Trophoblast cell (in vitro differentiated cells and primary cell): ENCODE measurements around the gene PLAAT2.

Experiments
- DNase-seq, 2 donors: peaks; one replicate each; pipeline ENCODE4 v3.0.0-alpha.2; 2016
- H2AFZ ChIP-seq: 2 replicates; pipeline ENCODE4 v1.6.1; 2013; ENCODE audit warnings: low read length, moderate library complexity, mild to moderate bottlenecking; ENCODE audit not compliant: insufficient read depth, poor library complexity
- H2AK5ac ChIP-seq: 2 replicates; pipeline ENCODE4 v1.6.1; 2013; ENCODE audit warnings: mild to moderate bottlenecking, low read length
- H2BK120ac ChIP-seq: 2 replicates; pipeline ENCODE4 v1.6.1; 2013; ENCODE audit warnings: low read length, mild to moderate bottlenecking, moderate library complexity; ENCODE audit not compliant: insufficient read depth, poor library complexity
- H2BK12ac ChIP-seq: 2 replicates; pipeline ENCODE4 v1.6.1; 2013; ENCODE audit warnings: mild to moderate bottlenecking, low read length, moderate library complexity
- H2BK5ac ChIP-seq: 2 replicates; pipeline ENCODE4 v1.6.1; 2013; ENCODE audit warnings: low read length, low read depth, moderate library complexity, mild to moderate bottlenecking; ENCODE audit not compliant: poor library complexity
- H3K14ac ChIP-seq: 2 replicates; pipeline ENCODE4 v1.6.1; 2013; ENCODE audit warnings: mild to moderate bottlenecking, low read length
- H3K18ac ChIP-seq: 2 replicates; pipeline ENCODE4 v1.6.1; 2013; ENCODE audit warnings: mild to moderate bottlenecking, low read length
- H3K23ac ChIP-seq: 2 replicates; pipeline ENCODE4 v1.6.1; 2013; ENCODE audit warnings: low read length
- H3K27ac ChIP-seq: 2 replicates; pipeline ENCODE4 v1.5.1; 2013; ENCODE audit warnings: low read depth, mild to moderate bottlenecking, inconsistent platforms, low read length, moderate library complexity
- H3K27me3 ChIP-seq: 2 replicates; pipeline ENCODE4 v1.6.1; 2013; ENCODE audit warnings: inconsistent platforms, mild to moderate bottlenecking, low read length, moderate library complexity; ENCODE audit not compliant: insufficient read depth
- H3K36me3 ChIP-seq, 2 experiments: 1 replicate in 1 of 2; 2 replicates in 1 of 2; pipeline ENCODE4 v1.6.1; 2013; ENCODE audit warnings: low read length in 2 of 2, mild to moderate bottlenecking in 2 of 2, moderate library complexity in 1 of 2; ENCODE audit not compliant: insufficient read depth in 2 of 2, control insufficient read depth in 1 of 2
- H3K4ac ChIP-seq: 2 replicates; pipeline ENCODE4 v1.6.1; 2013; ENCODE audit warnings: low read depth, mild to moderate bottlenecking, low read length, moderate library complexity
- H3K4me1 ChIP-seq, 2 experiments: 1 replicate in 1 of 2; 2 replicates in 1 of 2; pipeline ENCODE4 v1.6.1; 2013; ENCODE audit warnings: low read length in 2 of 2, mild to moderate bottlenecking in 2 of 2, moderate library complexity in 1 of 2; ENCODE audit not compliant: insufficient read depth in 2 of 2, control insufficient read depth in 1 of 2
- H3K4me2 ChIP-seq: 2 replicates; pipeline ENCODE4 v1.6.1; 2013; ENCODE audit warnings: inconsistent platforms, mild to moderate bottlenecking, low read length, moderate library complexity
- H3K4me3 ChIP-seq: 2 replicates; pipeline ENCODE4 v1.5.1; 2013; ENCODE audit warnings: mild to moderate bottlenecking, low read depth, low read length, inconsistent platforms
- H3K79me1 ChIP-seq: one replicate; pipeline ENCODE4 v1.6.1; 2013; ENCODE audit warnings: low read length
- H3K79me2 ChIP-seq: 2 replicates; pipeline ENCODE4 v1.6.1; 2013; ENCODE audit warnings: low read length, mild to moderate bottlenecking; ENCODE audit not compliant: control insufficient read depth, insufficient read depth, poor library complexity
- H3K9ac ChIP-seq: 2 replicates; pipeline ENCODE4 v1.6.1; 2013; ENCODE audit warnings: mild to moderate bottlenecking, low read length
- H3K9me3 ChIP-seq: 2 replicates; pipeline ENCODE4 v1.6.1; 2013; ENCODE audit warnings: low read depth, mild to moderate bottlenecking, control low read depth, inconsistent platforms, low read length; ENCODE audit not compliant: insufficient read depth
- H4K12ac ChIP-seq: 2 replicates; pipeline ENCODE4 v1.6.1; 2013; ENCODE audit warnings: low read depth, mild to moderate bottlenecking, low read length, moderate library complexity
- H4K8ac ChIP-seq: 2 replicates; pipeline ENCODE4 v1.6.1; 2013; ENCODE audit warnings: low read depth, mild to moderate bottlenecking, low read length, moderate library complexity
- H4K91ac ChIP-seq: one replicate; pipeline ENCODE4 v1.6.1; 2013; ENCODE audit warnings: low read depth, mild to moderate bottlenecking, low read length, moderate library complexity
- WGBS: extraction: QIAGEN DNeasy Blood & Tissue Kit; methylation state at CpG from one replicate; pipeline ENCODE4 v1.1.7; 2013; ENCODE audit warnings: missing lambda C conversion rate; ENCODE audit not compliant: insufficient read length, insufficient coverage; ENCODE audit errors: extremely low coverage; 5-methylcytosine and 5-hydroxymethylcytosine counted together

The PLAAT2 gene

GRCh38 chr11:63564784-63565350, 1.7 kb upstream of the PLAAT2 start:
- Histone ChIP-seq H3K14ac (no peak overlapping the region), H2BK5ac (no peak overlapping the region), H3K4me1 (peaks cover 3 to 5% of the 10 kb centered on the region in 2 experiments), H4K8ac (no peak overlapping the region), H3K27me3 (no peaks in the 10 kb centered on the region), H3K4me2 (no peak overlapping the region), H3K4ac (no peak overlapping the region), H4K12ac (no peak overlapping the region), H2BK120ac (no peak overlapping the region), H3K79me1 (peaks cover 1% of the 10 kb centered on the region), H3K27ac (no peak overlapping the region), H4K91ac (no peak overlapping the region), H2AK5ac (no peak overlapping the region), H3K9ac (no peak overlapping the region), H2BK12ac (no peak overlapping the region), H3K79me2 (no peaks in the 10 kb centered on the region), H2AFZ (no peak overlapping the region), H3K36me3 (no peaks in the 10 kb centered on the region), H3K4me3 (no peak overlapping the region), H3K9me3 (no peaks in the 10 kb centered on the region), H3K18ac (no peak overlapping the region), H3K23ac (no peak overlapping the region)
- peak; percentile 31 to 59 for DNase-seq
- no CpG with 5 or more reads among the region's 4 CpGs for WGBS

GRCh38 chr11:63564056-63564774, 1.0 kb upstream of the PLAAT2 start:
- Histone ChIP-seq H2BK120ac (no peak overlapping the region), H2BK12ac (no peak overlapping the region), H3K23ac (no peak overlapping the region), H3K4me2 (no peak overlapping the region), H3K4me3 (no peak overlapping the region), H3K79me2 (no peaks in the 10 kb centered on the region), H3K27ac (no peak overlapping the region), H4K91ac (no peak overlapping the region), H2AFZ (no peak overlapping the region), H2AK5ac (no peak overlapping the region), H4K12ac (no peak overlapping the region), H3K36me3 (no peaks in the 10 kb centered on the region), H3K27me3 (no peaks in the 10 kb centered on the region), H3K9me3 (no peaks in the 10 kb centered on the region), H3K9ac (no peak overlapping the region), H3K14ac (no peak overlapping the region), H2BK5ac (no peak overlapping the region), H4K8ac (no peak overlapping the region), H3K4me1 (peaks cover 3 to 5% of the 10 kb centered on the region in 2 experiments), H3K18ac (no peak overlapping the region), H3K79me1 (peaks cover 1% of the 10 kb centered on the region), H3K4ac (no peak overlapping the region)
- no CpG with 5 or more reads among the region's 7 CpGs for WGBS
- DNase-seq, result no peak

- H3K18ac ChIP-seq, result no peak overlapping the region
- no peaks in the 10 kb centered on the region for H3K79me2 ChIP-seq
- H3K27me3 ChIP-seq, result no peaks in the 10 kb centered on the region
- no peaks in the 10 kb centered on the region for H3K9me3 ChIP-seq
- H3K14ac ChIP-seq, result no peak overlapping the region
- DNase-seq, result no peak
- no peak overlapping the region for H3K4me2 ChIP-seq
- no peak overlapping the region for H2BK120ac ChIP-seq
- no peak overlapping the region for H2AK5ac ChIP-seq
- no peak overlapping the region for H3K4ac ChIP-seq
- H4K12ac ChIP-seq, result no peak overlapping the region
- H4K8ac ChIP-seq, result no peak overlapping the region
- no peak overlapping the region for H4K91ac ChIP-seq
- no peak overlapping the region for H3K9ac ChIP-seq
- no peak overlapping the region for H2BK5ac ChIP-seq
- no CpG with 5 or more reads among the region's 7 CpGs for WGBS
- no peak overlapping the region for H3K4me3 ChIP-seq
- H3K27ac ChIP-seq, result no peak overlapping the region
- peaks cover 3 to 5% of the 10 kb centered on the region in 2 experiments for H3K4me1 ChIP-seq
- H3K36me3 ChIP-seq, result no peaks in the 10 kb centered on the region
- no peak overlapping the region for H2AFZ ChIP-seq
- H2BK12ac ChIP-seq, result no peak overlapping the region
- H3K79me1 ChIP-seq, result peaks cover 1% of the 10 kb centered on the region
- H3K23ac ChIP-seq, result no peak overlapping the region
Observed at GRCh38 chr11:63560506-63561180, 2.5 kb downstream of the PLAAT2 start.

GRCh38 chr11:63558459-63559157, 4.6 kb downstream of the PLAAT2 start:
- no CpG with 5 or more reads among the region's 7 CpGs for WGBS

More at GRCh38 chr11:63558459-63559157, 4.6 kb downstream of the PLAAT2 start:
- no peaks in the 10 kb centered on the region for H3K4me1 ChIP-seq
- H2BK5ac ChIP-seq, result no peak overlapping the region
- no peak overlapping the region for H3K27ac ChIP-seq
- H3K18ac ChIP-seq, result no peak overlapping the region
- H4K91ac ChIP-seq, result no peak overlapping the region
- no peak overlapping the region for H2AFZ ChIP-seq
- H2BK12ac ChIP-seq, result no peak overlapping the region
- peak overlapping the region; percentile 38 for H3K4me3 ChIP-seq
- no peak for DNase-seq
- H3K9ac ChIP-seq, result no peak overlapping the region
- no peak overlapping the region for H3K14ac ChIP-seq
- H2BK120ac ChIP-seq, result peak overlapping the region; percentile 8
- H3K27me3 ChIP-seq, result no peaks in the 10 kb centered on the region
- H3K4me2 ChIP-seq, result no peak overlapping the region
- H2AK5ac ChIP-seq, result no peak overlapping the region
- H3K4ac ChIP-seq, result no peak overlapping the region
- no peaks in the 10 kb centered on the region for H3K79me2 ChIP-seq
- H4K8ac ChIP-seq, result no peak overlapping the region
- no peaks in the 10 kb centered on the region for H3K36me3 ChIP-seq
- no peaks in the 10 kb centered on the region for H3K9me3 ChIP-seq
- H3K79me1 ChIP-seq, result peaks cover 1% of the 10 kb centered on the region
- H4K12ac ChIP-seq, result no peak overlapping the region
- no peak overlapping the region for H3K23ac ChIP-seq
